HG03025 (cell line): Measurements from ENCODE around the gene SUPT16H.

ENCODE experiments used
- ATAC-seq: cut with Tn5 transposase; IDR thresholded peaks from one replicate; pipeline ENCODE4 v1.9.1; 2021; ENCODE audit warnings: mild to moderate bottlenecking, moderate library complexity; ENCODE audit not compliant: unreplicated experiment, low FRiP score

Gene SUPT16H

GRCh38 chr14:21369949-21370679 is 13.7 kb downstream of the SUPT16H start:
- no peak for ATAC-seq

- no peak for ATAC-seq
These were observed 16.2 kb downstream of the SUPT16H start for GRCh38 chr14:21367582-21368144.

DNA sequence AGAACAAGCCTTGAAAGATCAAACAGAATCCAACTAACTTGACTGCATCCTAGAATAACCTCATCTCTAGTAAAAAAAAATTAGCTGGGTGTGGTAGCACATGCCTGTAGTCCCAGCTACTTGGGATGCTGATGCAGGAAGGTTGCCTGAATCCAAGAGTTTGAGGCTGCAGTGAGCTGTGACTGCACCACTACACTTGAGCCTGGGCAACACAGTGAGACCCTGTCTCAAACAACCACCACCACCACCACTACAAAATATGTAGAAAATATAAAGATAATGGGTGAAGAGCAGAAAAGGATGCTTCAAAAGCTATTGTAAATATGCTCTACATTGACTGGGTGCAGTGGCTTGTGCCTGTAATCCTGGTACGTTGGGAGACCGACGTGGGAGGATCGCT is 27.3 kb downstream of the SUPT16H start:
- ATAC-seq, result no peak

GRCh38 chr14:21352587-21352986 is 31.2 kb downstream of the SUPT16H start:
- ATAC-seq, result no peak

GRCh38 chr14:21350539-21350938 is 33.3 kb downstream of the SUPT16H start:
- ATAC-seq, result no peak

GRCh38 chr14:21347201-21347600 is 36.6 kb downstream of the SUPT16H start:
- no peak for ATAC-seq

DNA sequence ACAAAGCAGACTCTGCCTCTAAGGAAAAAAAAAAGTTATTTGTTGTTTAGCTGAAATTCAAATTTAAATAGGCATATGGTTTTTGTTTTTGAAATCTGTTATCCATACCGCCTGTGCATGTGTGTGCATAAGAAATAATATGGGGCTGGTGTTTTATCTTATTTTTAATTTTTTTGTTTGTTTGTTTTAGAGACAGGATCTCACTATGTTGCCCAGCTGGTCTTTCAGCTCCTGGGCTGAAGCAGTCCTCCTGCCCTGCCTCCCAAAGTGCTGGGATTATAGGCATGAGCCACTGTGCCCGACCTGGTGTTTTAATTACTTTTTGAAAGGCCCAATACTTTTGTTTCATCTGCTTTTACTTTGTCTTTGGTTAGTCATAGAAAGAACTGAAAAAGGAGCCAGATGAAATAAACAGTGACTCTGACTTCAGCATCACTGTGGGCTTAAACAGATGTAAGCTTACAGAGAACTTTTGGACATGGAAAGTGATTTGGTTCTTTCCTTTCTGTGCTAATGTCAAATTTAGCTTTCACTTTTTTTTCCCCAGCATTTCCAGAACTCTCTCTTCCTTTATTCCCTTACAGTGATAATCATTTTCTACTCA is 37.2 kb downstream of the SUPT16H start:
- no peak for ATAC-seq

DNA sequence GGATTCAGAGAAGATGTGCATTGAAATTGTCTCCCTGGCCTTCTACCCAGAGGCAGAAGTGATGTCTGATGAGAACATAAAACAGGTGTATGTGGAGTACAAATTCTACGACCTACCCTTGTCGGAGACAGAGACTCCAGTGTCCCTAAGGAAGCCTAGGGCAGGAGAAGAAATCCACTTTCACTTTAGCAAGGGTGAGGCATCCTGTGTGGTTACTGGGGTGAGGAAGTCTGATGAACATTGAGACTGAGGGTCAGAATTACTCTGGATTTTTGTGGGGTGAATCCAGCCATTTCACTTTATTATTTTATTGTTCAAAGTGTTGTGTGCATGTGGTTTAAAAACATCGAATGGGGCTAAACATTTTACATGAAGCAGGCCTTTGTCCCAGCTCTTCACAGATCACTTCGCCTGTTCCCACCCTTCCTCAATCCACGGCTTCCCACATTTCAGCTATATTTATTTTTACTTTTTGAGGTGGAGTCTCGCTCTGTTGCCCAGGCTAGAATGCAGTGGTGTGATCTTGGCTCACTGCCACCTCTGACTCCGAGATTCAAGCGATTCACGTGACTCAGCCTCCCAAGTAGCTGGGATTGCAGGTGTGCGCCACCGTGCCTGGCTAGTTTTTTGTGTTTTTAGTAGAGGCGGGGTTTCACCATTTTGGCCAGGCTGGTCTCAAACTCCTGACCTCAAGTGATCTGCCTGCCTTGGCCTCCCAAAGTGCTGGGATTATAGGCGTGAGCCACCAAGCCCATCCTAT is 40.6 kb downstream of the SUPT16H start:
- no peak for ATAC-seq

DNA sequence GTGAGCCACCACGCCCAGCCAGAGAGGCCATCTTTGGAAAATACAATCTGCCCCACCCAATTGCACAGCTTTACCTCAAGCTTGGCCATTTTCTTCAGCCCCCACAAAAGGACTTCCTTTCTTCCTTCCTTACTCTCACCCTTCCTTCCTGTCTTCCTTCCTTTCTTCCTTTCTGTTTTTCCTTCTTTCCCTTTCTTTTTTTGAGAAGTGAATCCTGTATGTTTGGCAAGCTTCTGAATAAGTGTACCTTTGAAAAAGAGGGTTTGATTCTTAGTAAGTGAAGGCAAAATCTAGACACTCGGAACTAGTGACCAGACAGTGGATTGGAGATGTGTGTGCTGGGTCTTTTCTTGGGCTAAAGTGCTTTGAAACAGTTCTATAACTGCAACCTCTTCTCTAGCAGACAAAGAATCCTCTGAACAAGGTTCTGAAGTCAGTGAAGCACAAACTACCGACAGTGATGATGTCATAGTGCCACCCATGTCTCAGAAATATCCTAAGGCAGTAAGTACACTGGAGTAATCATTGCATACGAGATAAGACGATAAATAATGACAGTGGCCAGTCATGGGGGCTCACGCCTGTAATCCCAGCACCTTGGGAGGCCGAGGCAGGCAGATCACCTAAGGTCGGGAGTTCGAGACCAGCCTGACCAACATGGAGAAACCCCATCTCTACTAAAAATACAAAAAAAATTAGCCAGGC is 49.5 kb downstream of the SUPT16H start:
- no peak for ATAC-seq

DNA sequence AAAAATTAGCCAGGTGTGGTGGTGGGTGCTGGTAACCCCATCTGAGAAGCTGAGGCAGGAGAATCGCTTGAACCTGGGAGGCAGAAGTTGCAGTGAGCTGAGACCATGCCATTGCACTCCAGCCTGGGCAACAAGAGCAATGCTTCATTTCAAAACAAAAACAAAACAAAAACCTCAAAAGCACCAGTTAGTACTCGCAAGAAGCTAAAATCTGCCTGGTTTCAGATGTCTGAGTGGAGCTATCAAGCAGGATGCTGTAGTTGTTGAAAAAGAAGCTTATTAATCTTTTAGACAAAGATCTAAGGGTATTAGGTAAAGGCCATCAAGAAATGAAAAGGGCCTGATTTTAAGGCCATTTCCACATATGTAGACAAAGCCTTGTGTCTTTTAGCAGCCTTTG is 50.9 kb downstream of the SUPT16H start:
- no peak for ATAC-seq

- ATAC-seq, result no peak
These were observed 56.8 kb downstream of the SUPT16H start for GRCh38 chr14:21326972-21327371.

DNA sequence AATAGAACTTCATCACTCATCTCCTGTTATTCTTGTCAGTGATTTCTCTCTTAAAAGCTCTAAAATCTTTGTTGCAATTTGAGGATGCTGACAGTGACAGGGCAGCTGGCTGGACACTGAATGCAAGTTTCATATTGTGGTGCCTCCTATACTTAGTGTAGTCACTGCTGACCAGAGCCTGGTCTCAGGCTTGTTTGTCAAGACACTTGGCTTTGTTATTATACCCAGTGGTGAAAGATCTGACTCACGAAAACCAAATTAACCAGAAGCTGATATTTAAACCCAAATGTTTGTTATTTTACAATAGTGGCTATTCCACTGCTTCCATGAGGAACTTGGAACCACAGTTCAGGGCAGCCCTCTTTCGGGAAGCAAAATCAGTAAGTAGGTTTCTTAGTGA is 61.1 kb downstream of the SUPT16H start:
- no peak for ATAC-seq

DNA sequence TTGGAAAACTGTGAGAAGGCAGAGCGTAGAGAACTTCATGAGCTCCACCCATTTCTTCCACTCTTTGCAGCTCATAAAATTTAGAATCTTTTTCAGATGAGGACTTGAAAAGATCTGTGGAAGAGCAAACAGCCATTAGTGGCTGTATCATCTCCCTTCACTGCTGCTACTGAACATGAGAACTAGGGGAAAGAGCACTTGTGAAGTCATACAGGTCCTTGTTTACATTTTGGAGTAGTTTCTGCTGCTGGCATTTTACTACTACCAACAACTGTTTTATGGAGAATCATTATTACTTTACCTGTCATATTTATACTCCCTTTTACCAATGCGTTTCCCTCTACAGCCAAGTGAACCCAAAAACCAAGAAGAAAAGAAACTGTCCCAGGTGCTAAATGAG is 62.9 kb downstream of the SUPT16H start:
- no peak for ATAC-seq

GRCh38 chr14:21317398-21317797 is 66.4 kb downstream of the SUPT16H start:
- ATAC-seq, result no peak

DNA sequence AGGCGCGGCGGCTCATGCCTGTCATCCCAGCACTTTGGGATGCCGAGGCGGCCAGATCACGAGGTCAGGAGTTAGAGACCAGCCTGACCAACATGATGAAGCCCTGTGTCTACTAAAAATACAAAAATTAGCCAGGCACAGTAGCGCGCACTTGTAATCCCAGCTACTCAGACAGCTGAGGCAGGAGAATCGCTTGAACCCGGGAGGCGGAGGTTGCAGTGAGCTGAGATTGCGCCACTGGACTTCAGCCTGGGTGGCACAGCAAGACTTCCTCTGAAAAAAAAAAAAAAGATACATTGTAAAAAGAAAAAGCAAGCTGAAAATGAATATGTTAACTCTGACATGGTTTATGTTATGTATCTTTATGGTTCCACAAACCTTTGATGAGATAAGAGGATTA is 70.3 kb downstream of the SUPT16H start:
- ATAC-seq, result no peak

DNA sequence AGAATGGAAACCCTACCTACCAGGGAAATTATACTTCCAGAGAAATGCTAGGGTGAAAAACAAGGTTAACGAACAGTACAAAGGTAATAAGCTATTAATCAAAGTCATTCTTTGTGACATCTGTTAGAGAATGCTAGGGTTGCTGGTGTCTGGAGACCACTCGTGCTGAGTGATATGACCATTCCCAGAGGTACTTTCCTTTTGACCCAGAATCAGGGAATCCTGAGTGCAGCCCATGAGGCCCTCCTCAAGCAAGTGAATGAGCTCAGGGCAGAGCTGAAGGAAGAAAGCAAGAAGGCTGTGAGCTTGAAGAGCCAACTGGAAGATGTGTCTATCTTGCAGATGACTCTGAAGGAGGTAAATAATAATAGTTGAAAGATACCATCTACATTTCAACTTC is 72.2 kb downstream of the SUPT16H start:
- ATAC-seq, result no peak

- no peak for ATAC-seq
These were observed 73.9 kb downstream of the SUPT16H start for GRCh38 chr14:21309956-21310355.

DNA sequence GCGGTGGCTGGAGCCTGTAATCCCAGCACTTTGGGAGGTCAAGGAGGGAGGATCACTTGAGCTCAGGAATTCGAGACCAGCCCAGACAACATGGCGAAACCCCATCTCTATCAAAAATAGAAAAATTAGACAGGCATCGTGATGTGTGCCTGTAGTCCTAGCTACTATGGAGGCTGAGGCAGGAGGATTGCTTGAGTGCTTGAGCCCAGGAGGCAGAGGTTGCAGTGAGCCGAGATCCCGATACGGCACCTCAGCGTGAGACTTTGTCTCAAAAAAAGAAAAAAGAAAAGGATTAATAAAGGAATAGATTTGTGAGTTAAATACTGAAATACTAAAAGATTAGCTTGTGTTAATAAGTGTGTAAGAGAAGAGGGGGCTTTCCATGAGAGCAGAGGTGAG is 74.6 kb downstream of the SUPT16H start:
- ATAC-seq, result no peak

GRCh38 chr14:21308479-21309237 is 75.2 kb downstream of the SUPT16H start:
- peak; percentile 82 for ATAC-seq

- ATAC-seq, result peak; percentile 21
These were observed 75.7 kb downstream of the SUPT16H start for GRCh38 chr14:21308132-21308478.
